ENCODE results near the gene ACTR3C. TPM values are rescaled to one million over a fixed set of nuclear protein-coding genes. Genes with fewer than 3 reads are reported as not detected.
"Not testable (repeated sequence)": the region's sequence is repeated elsewhere in the genome, so short reads cannot be mapped to it uniquely, and the experiment has no call there.

ACTR3C gene
- total and polyA plus RNA-seq, 3 donors from 2014 or later, result 6.1 to 13.0 (median 12.2) TPM

GRCh38 chr7:150295027-150295426, 28.3 kb downstream of the ACTR3C start:
- H3K4me3 ChIP-seq; H3K4me1 ChIP-seq; intact Hi-C loops (cut with DNase I; ENCODE audit: low total_unique reads); H3K36me3 ChIP-seq (ENCODE audit: low read depth, missing control alignments); H3K27ac ChIP-seq; DNase-seq; H3K27me3 ChIP-seq; H3K9me3 ChIP-seq: not testable (repeated sequence)
- WGBS, 2 donors, result 96% methylated on average over 8 of the region's 8 CpGs

GRCh38 chr7:150290317-150290716, 33.0 kb downstream of the ACTR3C start:
- H3K4me1 ChIP-seq; intact Hi-C loops (cut with DNase I; ENCODE audit: low total_unique reads); H3K4me3 ChIP-seq; H3K9me3 ChIP-seq; H3K27me3 ChIP-seq; H3K27ac ChIP-seq; DNase-seq; H3K36me3 ChIP-seq (ENCODE audit: low read depth, missing control alignments): not testable (repeated sequence)
- WGBS, 2 donors, result 54 to 77% methylated on average over 5 to 6 of the region's 6 CpGs

GRCh38 chr7:150288816-150289215, 34.5 kb downstream of the ACTR3C start:
- H3K4me1 ChIP-seq; intact Hi-C loops (cut with DNase I; ENCODE audit: low total_unique reads); H3K9me3 ChIP-seq; H3K4me3 ChIP-seq; H3K27ac ChIP-seq; H3K27me3 ChIP-seq; DNase-seq; H3K36me3 ChIP-seq (ENCODE audit: low read depth, missing control alignments): not testable (repeated sequence)
- WGBS, 2 donors, result 92% methylated on average over 6 of the region's 6 CpGs; no CpG with 5 or more reads in 1 of the 2 donors

GRCh38 chr7:150287815-150288214, 35.5 kb downstream of the ACTR3C start:
- DNase-seq, result not testable (repeated sequence)

GRCh38 chr7:150285849-150286754, 37.2 kb downstream of the ACTR3C start:
- intact Hi-C loops (cut with DNase I; ENCODE audit: low total_unique reads); H3K27ac ChIP-seq; H3K36me3 ChIP-seq (ENCODE audit: low read depth, missing control alignments); H3K27me3 ChIP-seq; H3K4me1 ChIP-seq; H3K9me3 ChIP-seq; H3K4me3 ChIP-seq: not testable (repeated sequence)
- TF ChIP-seq CTCF (IDR thresholded peaks at IDR 0.05), result peak; percentile 40 to 57 (median 42)
- 42 to 44% methylated on average over 11 to 16 of the region's 16 CpGs for WGBS, 2 donors
- peak; percentile 27 for DNase-seq

More at GRCh38 chr7:150287815-150288214, 35.5 kb downstream of the ACTR3C start:
- H3K27ac ChIP-seq; intact Hi-C loops (cut with DNase I; ENCODE audit: low total_unique reads); H3K36me3 ChIP-seq (ENCODE audit: low read depth, missing control alignments); H3K27me3 ChIP-seq; H3K4me1 ChIP-seq; H3K9me3 ChIP-seq; H3K4me3 ChIP-seq: not testable (repeated sequence)
- 89 to 91% methylated on average over 6 to 7 of the region's 7 CpGs for WGBS, 2 donors

- H3K36me3 ChIP-seq (ENCODE audit: low read depth, missing control alignments); H3K27me3 ChIP-seq; H3K4me1 ChIP-seq; H3K27ac ChIP-seq; intact Hi-C loops (cut with DNase I; ENCODE audit: low total_unique reads); H3K9me3 ChIP-seq; H3K4me3 ChIP-seq; DNase-seq: not testable (repeated sequence)
- 87 to 93% methylated on average over 3 to 6 of the region's 6 CpGs for WGBS, 2 donors
Measured at GRCh38 chr7:150283608-150284007, 39.7 kb downstream of the ACTR3C start.

GRCh38 chr7:150283111-150283510, 40.2 kb downstream of the ACTR3C start:
- WGBS, 2 donors, result 81% methylated on average over 2 of the region's 3 CpGs; no CpG with 5 or more reads in 1 of the 2 donors
- H3K36me3 ChIP-seq (ENCODE audit: low read depth, missing control alignments); DNase-seq; H3K9me3 ChIP-seq; H3K4me3 ChIP-seq; intact Hi-C loops (cut with DNase I; ENCODE audit: low total_unique reads); H3K27ac ChIP-seq; H3K27me3 ChIP-seq; H3K4me1 ChIP-seq: not testable (repeated sequence)

DNA sequence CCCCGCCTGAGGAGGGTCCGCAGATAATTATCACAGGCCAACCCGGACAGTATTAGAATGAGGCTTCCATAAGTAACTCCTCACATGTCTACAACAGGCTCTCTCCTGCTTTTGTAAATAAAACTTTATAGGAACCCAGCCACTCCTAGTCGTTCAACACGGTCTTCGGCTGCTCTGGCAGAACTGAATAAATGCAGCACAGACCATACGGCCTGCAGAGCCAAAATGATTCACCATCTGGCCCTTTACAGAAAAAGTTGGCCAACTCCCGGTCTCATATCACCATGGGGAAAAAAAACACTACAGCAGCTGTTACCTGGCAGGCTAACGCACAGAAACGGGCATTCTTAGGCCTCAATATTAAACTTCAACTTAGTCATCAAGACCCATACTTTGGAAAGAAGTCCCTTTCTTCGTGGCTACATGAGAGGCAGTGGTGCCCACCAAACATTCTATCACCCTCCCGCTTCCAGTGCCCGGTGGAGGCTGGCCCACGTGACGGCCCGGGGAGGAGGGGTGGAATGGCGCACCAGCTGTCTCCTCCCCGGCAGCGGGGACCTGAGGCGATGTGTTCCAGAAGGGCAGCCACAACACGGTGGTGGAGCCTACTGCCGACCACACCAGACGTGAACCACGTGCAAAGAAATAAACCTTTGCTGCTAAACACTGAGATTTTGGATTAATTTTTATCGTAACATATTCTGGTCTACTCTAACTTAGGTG, 41.5 kb downstream of the ACTR3C start:
- H3K27me3 ChIP-seq; H3K4me1 ChIP-seq; intact Hi-C loops (cut with DNase I; ENCODE audit: low total_unique reads); H3K27ac ChIP-seq; DNase-seq; H3K36me3 ChIP-seq (ENCODE audit: low read depth, missing control alignments); H3K4me3 ChIP-seq; H3K9me3 ChIP-seq: not testable (repeated sequence)
- 60% methylated on average over 20 of the region's 25 CpGs; no CpG with 5 or more reads in 1 of the 2 donors for WGBS, 2 donors

DNA sequence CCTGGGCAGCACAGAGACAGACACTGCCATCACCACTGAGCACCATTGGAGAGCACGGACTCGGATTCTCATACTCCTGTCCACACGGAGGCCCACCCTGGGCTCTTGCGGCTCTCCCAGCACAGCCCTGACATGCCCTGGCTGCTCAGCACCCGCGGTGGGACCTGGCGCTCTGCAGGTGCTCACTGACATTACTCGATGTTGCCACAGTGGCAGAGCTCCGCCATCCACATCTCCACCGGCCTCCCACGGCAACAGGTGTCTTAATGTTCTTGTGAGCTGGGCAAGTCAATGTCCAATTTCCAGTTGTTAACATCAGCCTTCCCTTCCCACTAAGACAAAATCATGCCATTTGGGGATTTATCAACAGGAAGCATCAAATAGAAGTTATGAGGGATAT, 45.0 kb downstream of the ACTR3C start:
- intact Hi-C loops (cut with DNase I; ENCODE audit: low total_unique reads); DNase-seq: not testable (repeated sequence)
- 95% methylated on average over 11 of the region's 11 CpGs; no CpG with 5 or more reads in 1 of the 2 donors for WGBS, 2 donors

More for the DNA sequence above, 45.0 kb downstream of the ACTR3C start:
- H3K4me3 ChIP-seq; H3K27ac ChIP-seq; H3K9me3 ChIP-seq; H3K4me1 ChIP-seq; H3K36me3 ChIP-seq (ENCODE audit: low read depth, missing control alignments); H3K27me3 ChIP-seq: not testable (repeated sequence)

Measured in testis (tissue), 3 donors.